ENCODE measurements around the gene POLR3H.

GRCh38 chr22:41562461-41562860 is 18.2 kb upstream of the POLR3H start:
- no peak for TF ChIP-seq CTCF (conservative IDR thresholded peaks at IDR 0.05; ENCODE audit: low read length)
- TF ChIP-seq EZH2phosphoT487 (IDR thresholded peaks at IDR 0.05; ENCODE audit: borderline replicate concordance): no peak
